IPS-18c (cell line): ENCODE measurements around the gene DIS3L2.
"Not testable (repeated sequence)": the region's sequence is repeated elsewhere in the genome, so short reads cannot be mapped to it uniquely, and the experiment has no call there.

Source experiments
- H3K4me3 ChIP-seq: 2 replicates; pipeline ENCODE4 v1.7.0; 2013; ENCODE audit warnings: low read depth, mild to moderate bottlenecking, low read length, moderate library complexity; ENCODE audit not compliant: insufficient read depth
- H3K9me3 ChIP-seq: one replicate; pipeline ENCODE4 v1.6.1; 2013; ENCODE audit warnings: mild to moderate bottlenecking, low read length, moderate library complexity; ENCODE audit not compliant: control insufficient read depth, insufficient read depth

Gene DIS3L2

DNA sequence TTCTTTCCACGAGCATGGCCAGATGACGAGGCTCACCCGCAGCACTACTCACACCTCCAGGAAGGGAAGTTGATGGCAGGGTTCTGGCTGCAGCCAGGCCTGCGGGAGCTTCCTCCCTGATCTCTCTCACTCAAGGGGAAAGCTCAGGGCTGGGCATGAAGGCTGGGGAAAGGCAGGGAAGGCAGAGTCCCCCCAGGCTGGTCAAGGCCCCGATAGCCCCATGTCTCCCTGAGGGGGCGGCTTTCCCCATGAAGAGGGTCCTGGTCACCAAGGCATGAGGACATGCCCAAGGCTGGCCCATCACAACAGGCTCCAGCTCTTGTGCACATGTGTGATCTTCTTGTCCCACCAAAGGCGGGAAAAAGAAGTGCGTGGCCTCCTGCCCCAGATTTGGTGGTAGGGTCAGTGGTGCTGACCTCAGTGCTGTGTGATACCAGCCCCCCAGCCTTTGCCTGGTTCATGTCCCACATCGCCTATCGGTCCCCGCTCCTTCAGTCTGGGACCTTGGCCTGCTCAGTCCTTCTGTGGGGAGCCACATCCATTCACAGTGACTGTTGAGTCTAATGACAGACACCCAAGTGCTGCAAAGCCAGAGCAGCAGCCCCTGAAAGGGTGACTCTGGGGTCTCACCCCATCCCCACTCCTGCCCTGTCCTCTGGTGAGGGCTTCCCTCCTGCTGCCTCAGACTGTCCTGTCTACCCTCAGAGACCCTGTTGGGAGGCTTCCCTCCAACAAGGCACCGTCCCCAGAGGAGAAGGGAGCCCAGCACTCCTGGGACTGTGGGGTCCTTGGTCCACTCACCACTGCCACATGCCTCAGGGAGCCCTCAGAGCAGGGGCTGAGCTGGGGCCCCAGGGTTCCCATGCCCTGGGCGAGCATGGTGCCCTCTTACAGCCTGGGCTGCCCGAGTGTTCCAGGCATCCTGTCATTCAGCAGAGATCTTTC lies 367.3 kb downstream of the DIS3L2 start:
- H3K9me3 ChIP-seq: no peaks in the 10 kb centered on the region
- H3K4me3 ChIP-seq: no peak overlapping the region

DNA sequence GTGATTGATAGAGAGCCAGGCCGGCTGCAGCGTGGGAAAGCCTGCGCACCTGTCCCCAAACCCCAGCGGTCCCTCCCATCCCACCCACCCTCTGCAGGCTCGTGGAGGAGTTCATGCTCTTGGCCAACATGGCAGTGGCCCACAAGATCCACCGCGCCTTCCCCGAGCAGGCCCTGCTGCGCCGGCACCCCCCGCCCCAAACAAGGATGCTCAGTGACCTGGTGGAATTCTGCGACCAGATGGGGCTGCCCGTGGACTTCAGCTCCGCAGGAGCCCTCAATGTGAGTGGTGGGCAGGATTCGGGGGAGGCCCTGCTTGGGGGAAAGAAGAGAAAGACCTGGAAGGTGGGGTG lies 368.2 kb downstream of the DIS3L2 start:
- Histone ChIP-seq H3K9me3 (no peaks in the 10 kb centered on the region), H3K4me3 (no peak overlapping the region)

GRCh38 chr2:232330068-232330999 lies 368.8 kb downstream of the DIS3L2 start:
- H3K9me3 ChIP-seq: no peaks in the 10 kb centered on the region
- no peak overlapping the region for H3K4me3 ChIP-seq

DNA sequence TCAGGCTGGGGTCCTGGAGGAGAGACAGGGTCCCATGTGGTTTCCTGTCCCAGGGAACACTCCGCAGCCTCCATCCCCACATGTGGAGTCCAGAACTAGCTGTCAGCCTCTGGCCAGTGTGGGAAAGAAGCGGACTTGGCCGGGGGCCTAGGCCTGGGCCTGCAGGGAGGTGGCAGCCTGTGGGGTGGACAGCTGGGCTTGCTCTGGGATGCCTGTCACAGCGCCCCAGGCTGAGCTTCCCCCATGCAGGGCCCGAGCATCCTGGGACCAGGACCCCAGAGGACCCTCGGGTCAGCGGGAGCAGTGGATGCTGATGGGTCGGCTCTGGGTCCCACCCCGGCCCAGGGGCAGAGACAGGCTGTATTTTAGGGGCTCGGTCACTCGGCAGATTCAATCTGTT lies 369.5 kb downstream of the DIS3L2 start:
- H3K4me3 ChIP-seq, H3K9me3 ChIP-seq: not testable (repeated sequence)

- not testable (repeated sequence) for H3K9me3 ChIP-seq, H3K4me3 ChIP-seq
These were observed 370.1 kb downstream of the DIS3L2 start for GRCh38 chr2:232331641-232332040.

GRCh38 chr2:232332244-232332939 lies 370.9 kb downstream of the DIS3L2 start:
- not testable (repeated sequence) for H3K9me3 ChIP-seq, H3K4me3 ChIP-seq

DNA sequence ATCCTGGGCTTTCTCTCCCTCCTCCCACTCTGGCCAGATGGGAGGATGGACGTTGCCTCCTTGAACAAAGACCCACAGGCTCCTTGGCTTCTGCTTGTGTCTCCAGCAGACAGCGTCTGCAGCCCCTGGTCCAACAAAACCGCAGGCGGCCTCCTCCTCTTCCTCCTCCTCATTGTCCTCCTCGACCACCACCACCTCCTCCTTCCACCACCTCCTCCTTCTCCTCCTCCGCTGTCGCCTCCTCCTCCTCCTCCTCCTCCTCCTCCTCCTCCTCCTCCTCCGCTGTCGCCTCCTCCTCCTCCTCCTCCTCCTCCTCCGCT lies 371.4 kb downstream of the DIS3L2 start:
- Histone ChIP-seq H3K9me3 (no peaks in the 10 kb centered on the region), H3K4me3 (no peak overlapping the region)

DNA sequence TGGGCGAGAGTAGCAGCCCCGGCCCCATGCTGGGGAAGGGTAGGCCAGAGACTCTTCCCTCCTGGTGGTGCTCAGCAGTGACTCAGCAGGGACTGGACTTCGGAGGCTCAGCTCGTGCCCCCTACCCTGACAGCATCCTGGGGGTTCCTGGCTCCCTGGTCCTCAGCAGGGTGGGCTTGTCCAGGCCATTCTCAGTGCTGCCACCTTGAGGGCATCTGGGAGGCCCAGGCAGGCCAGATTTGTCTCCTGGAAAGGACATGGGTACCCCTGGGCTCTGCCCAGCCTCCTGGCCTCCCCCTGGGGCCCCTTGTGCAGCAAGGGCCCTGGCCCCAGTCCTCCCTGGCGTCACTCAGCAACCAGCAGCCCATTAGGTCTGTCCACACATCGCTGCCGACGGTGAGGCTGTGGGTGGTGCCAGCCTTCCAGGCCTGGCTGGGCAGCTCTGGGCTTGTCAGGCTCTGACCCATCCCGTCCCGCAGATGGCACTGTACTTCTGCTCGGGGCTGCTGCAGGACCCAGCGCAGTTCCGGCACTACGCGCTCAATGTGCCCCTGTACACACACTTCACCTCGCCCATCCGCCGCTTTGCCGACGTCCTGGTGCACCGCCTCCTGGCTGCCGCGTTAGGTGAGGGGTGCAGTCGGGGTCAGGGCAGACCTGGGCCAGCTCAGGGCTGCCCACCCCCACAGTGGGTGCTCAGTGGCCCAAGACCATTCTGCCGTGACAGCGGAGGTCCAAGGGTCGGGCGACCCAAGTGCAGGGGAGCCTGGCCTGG lies 372.0 kb downstream of the DIS3L2 start:
- Histone ChIP-seq H3K4me3 (no peak overlapping the region), H3K9me3 (no peaks in the 10 kb centered on the region)

- not testable (repeated sequence) for H3K4me3 ChIP-seq, H3K9me3 ChIP-seq
These were observed 372.8 kb downstream of the DIS3L2 start for GRCh38 chr2:232334136-232334884.

GRCh38 chr2:232334885-232335205 lies 373.3 kb downstream of the DIS3L2 start:
- not testable (repeated sequence) for H3K4me3 ChIP-seq, H3K9me3 ChIP-seq

GRCh38 chr2:232335206-232335858 lies 373.8 kb downstream of the DIS3L2 start:
- H3K4me3 ChIP-seq, H3K9me3 ChIP-seq: not testable (repeated sequence)

- no peak overlapping the region for H3K4me3 ChIP-seq
- peaks cover 4% of the 10 kb centered on the region for H3K9me3 ChIP-seq
These were observed 374.3 kb downstream of the DIS3L2 start for GRCh38 chr2:232335859-232336215.

DNA sequence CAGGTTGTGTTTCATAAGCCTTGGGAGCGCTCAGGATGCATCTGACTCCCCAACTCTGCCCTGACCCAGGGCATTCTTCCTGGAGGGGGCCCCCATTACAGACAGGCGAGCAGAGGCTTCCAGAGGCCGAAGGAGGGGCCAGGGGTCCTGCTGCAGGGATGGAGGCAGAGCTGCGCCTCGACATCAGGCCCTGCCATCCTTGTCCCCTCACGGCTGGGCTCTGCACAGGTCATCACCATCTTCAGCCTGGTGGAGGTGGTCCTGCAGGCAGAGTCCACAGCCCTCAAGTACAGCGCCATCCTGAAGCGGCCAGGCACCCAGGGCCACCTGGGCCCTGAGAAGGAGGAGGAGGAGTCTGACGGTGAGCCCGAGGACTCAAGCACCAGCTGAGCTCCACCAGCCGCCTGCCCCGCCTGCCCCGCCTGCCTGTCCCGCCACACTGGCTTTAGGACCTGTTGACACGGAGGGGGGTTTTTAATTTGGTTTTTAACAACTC lies 374.8 kb downstream of the DIS3L2 start:
- Histone ChIP-seq H3K9me3 (peaks cover 4% of the 10 kb centered on the region), H3K4me3 (no peak overlapping the region)

DNA sequence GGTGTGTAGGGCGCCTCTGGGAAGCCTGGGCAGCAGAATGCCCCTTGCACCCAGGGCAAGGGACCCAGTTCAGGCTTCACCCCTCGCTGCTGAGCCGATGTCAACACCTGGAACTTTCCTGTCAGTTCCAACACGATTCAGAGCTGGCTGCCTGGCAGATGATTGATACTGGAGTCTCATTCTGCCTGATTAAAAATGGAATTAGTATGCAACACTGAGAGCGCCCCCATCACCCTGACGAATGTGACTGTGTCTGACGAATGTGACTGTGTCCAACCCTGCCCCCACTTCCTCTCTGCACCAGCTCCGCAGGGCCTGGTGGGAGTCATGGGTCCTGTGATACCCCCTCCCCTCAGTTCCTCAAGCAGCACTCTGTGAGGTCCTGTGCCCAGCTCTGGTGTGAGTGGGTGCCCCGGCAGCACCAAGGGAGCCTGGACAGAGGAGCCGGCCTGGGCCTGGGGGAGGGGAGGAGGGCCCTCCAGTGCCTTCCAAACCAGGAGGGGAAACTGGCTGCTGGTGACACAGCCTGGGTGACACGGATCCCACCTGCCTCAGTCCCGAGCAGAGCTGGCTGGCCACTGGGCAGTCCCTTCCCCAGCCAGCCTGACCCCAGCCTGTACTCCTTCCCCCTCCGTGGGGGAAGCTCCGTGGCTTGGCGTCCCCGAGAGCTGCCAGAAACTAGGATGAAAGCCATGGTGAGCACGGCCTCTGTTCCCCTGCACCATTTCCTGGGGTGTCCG lies 375.6 kb downstream of the DIS3L2 start:
- no peak overlapping the region for H3K4me3 ChIP-seq
- H3K9me3 ChIP-seq: peaks cover 4% of the 10 kb centered on the region

DNA sequence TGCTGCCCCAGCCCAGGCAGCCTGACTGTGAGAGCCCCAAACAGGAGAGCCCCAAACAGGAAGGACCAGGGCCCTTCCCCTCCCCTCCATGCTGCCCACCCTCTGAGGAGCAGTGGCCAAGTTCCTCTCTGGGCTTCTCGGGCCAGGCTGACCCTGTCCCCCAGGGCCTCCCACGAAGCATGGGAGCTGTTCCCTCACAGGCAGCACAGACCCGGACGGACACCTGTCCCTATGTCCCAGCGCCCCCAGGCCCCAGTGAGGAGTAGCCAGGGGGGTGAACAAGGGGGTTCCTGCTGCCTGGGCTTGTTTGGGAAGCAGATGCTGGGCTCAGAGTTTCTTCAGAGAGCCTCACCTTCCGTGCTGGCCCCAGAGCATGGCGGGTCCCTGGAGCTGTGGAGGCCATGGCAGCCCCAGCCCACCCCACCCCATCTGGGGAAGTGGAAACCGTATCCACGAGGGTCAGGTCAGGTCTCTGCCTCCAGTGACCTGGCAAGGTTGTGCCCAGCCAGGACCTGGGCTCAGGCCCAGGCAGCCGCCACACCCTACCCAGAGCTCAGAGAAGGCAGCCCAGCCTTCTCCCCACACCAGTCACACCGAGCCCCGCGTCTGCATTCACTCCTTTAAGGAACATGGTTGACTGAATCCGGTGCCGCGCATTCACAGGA lies 376.7 kb downstream of the DIS3L2 start:
- H3K9me3 ChIP-seq, H3K4me3 ChIP-seq: not testable (repeated sequence)
